ENCODE measurements around the gene NAA40.
A peak's percentile ranks its signal among the peaks of the same experiment; 100 is the strongest.
"Not testable (repeated sequence)": the region's sequence is repeated elsewhere in the genome, so short reads cannot be mapped to it uniquely, and the experiment has no call there.

The NAA40 gene

GRCh38 chr11:63969461-63969860 is 30.7 kb downstream of the NAA40 start:
- no peak overlapping the region for H3K23ac ChIP-seq (ENCODE audit: low read length in 2 of 2)
- no peak overlapping the region for H2AFZ ChIP-seq (ENCODE audit: low read depth, low read length)
- no peak overlapping the region for H2AK5ac ChIP-seq (ENCODE audit: low read length, severe bottlenecking)
- no peak overlapping the region for H3K9ac ChIP-seq (ENCODE audit: low read length)
- no peak overlapping the region for H3K27ac ChIP-seq (ENCODE audit: low read length, poor library complexity, severe bottlenecking)
- no peak overlapping the region for H2BK15ac ChIP-seq (ENCODE audit: low read depth, poor library complexity, severe bottlenecking)
- peaks cover 2% of the 10 kb centered on the region for H3K4me1 ChIP-seq (ENCODE audit: control insufficient read depth, insufficient read depth, low read depth, low read length)
- no peaks in the 10 kb centered on the region for H3K27me3 ChIP-seq (ENCODE audit: control insufficient read depth in 1 of 2, insufficient read depth in 1 of 2, low read length in 2 of 2)
- H3K4me2 ChIP-seq (ENCODE audit: low read length, poor library complexity, severe bottlenecking): no peak overlapping the region
- no peak overlapping the region for H4K8ac ChIP-seq (ENCODE audit: low read length)
- no peaks in the 10 kb centered on the region for H3K36me3 ChIP-seq (ENCODE audit: control insufficient read depth in 1 of 2, insufficient read depth in 2 of 2, low read depth in 1 of 2, low read length in 2 of 2)
- no peak overlapping the region for H2BK120ac ChIP-seq (ENCODE audit: low read depth, low read length)
- no peak for DNase-seq
- H3K79me1 ChIP-seq (replicated peaks; ENCODE audit: low read length, poor library complexity, severe bottlenecking): no peaks in the 10 kb centered on the region
- no peak overlapping the region for H3K14ac ChIP-seq (ENCODE audit: low read length in 2 of 2)
- 61% methylated on average over 2 of the region's 2 CpGs for WGBS
- no peaks in the 10 kb centered on the region for H3K9me3 ChIP-seq (ENCODE audit: control insufficient read depth, low read length)
- H3K4me3 ChIP-seq (ENCODE audit: insufficient read depth in 1 of 2, low read depth in 1 of 2, low read length in 2 of 2): no peak overlapping the region
- H4K91ac ChIP-seq (ENCODE audit: low read length): no peak overlapping the region
- H3K18ac ChIP-seq (ENCODE audit: low read depth in 1 of 2, low read length in 2 of 2): no peak overlapping the region
- no peak overlapping the region for H3K4ac ChIP-seq (ENCODE audit: low read depth in 1 of 2, low read length in 2 of 2)
- no peak overlapping the region for H2BK5ac ChIP-seq (ENCODE audit: low read depth, low read length, poor library complexity, severe bottlenecking)
- no peak overlapping the region for H2BK12ac ChIP-seq (ENCODE audit: low read length in 2 of 2)

- Histone ChIP-seq H2BK120ac (ENCODE audit: low read depth, low read length) (no peak overlapping the region), H3K14ac (ENCODE audit: low read length in 2 of 2) (no peak overlapping the region), H3K79me1 (replicated peaks; ENCODE audit: low read length, poor library complexity, severe bottlenecking) (no peaks in the 10 kb centered on the region), H3K27ac (ENCODE audit: low read length, poor library complexity, severe bottlenecking) (no peak overlapping the region), H3K9ac (ENCODE audit: low read length) (no peak overlapping the region), H3K4me3 (ENCODE audit: insufficient read depth in 1 of 2, low read depth in 1 of 2, low read length in 2 of 2) (no peak overlapping the region), H2BK12ac (ENCODE audit: low read length in 2 of 2) (no peak overlapping the region), H2AK5ac (ENCODE audit: low read length, severe bottlenecking) (no peak overlapping the region), H3K4me2 (ENCODE audit: low read length, poor library complexity, severe bottlenecking) (no peak overlapping the region), H2BK15ac (ENCODE audit: low read depth, poor library complexity, severe bottlenecking) (no peak overlapping the region), H3K4ac (ENCODE audit: low read depth in 1 of 2, low read length in 2 of 2) (no peak overlapping the region), H2AFZ (ENCODE audit: low read depth, low read length) (no peak overlapping the region), H3K23ac (ENCODE audit: low read length in 2 of 2) (no peak overlapping the region), H4K91ac (ENCODE audit: low read length) (no peak overlapping the region), H3K4me1 (ENCODE audit: control insufficient read depth, insufficient read depth, low read depth, low read length) (peaks cover 3% of the 10 kb centered on the region), H4K8ac (ENCODE audit: low read length) (peak overlapping the region; percentile 41), H2BK5ac (ENCODE audit: low read depth, low read length, poor library complexity, severe bottlenecking) (no peak overlapping the region), H3K9me3 (ENCODE audit: control insufficient read depth, low read length) (no peaks in the 10 kb centered on the region), H3K27me3 (ENCODE audit: control insufficient read depth in 1 of 2, insufficient read depth in 1 of 2, low read length in 2 of 2) (no peaks in the 10 kb centered on the region), H3K18ac (ENCODE audit: low read depth in 1 of 2, low read length in 2 of 2) (no peak overlapping the region), H3K36me3 (ENCODE audit: control insufficient read depth in 1 of 2, insufficient read depth in 2 of 2, low read depth in 1 of 2, low read length in 2 of 2) (no peaks in the 10 kb centered on the region)
- WGBS: 85% methylated on average over 5 of the region's 5 CpGs
- DNase-seq: no peak
Measured at GRCh38 chr11:63970902-63971301, 32.1 kb downstream of the NAA40 start.

- H3K9ac ChIP-seq (ENCODE audit: low read length); H3K9me3 ChIP-seq (ENCODE audit: control insufficient read depth, low read length); H2AK5ac ChIP-seq (ENCODE audit: low read length, severe bottlenecking); H3K27me3 ChIP-seq (ENCODE audit: control insufficient read depth in 1 of 2, insufficient read depth in 1 of 2, low read length in 2 of 2); H4K8ac ChIP-seq (ENCODE audit: low read length); H3K14ac ChIP-seq (ENCODE audit: low read length in 2 of 2); H2BK120ac ChIP-seq (ENCODE audit: low read depth, low read length); H2BK12ac ChIP-seq (ENCODE audit: low read length in 2 of 2); H3K79me1 ChIP-seq (replicated peaks; ENCODE audit: low read length, poor library complexity, severe bottlenecking); H3K4ac ChIP-seq (ENCODE audit: low read depth in 1 of 2, low read length in 2 of 2); H2BK5ac ChIP-seq (ENCODE audit: low read depth, low read length, poor library complexity, severe bottlenecking); H4K91ac ChIP-seq (ENCODE audit: low read length); H2AFZ ChIP-seq (ENCODE audit: low read depth, low read length); H3K23ac ChIP-seq (ENCODE audit: low read length in 2 of 2); DNase-seq; H3K18ac ChIP-seq (ENCODE audit: low read depth in 1 of 2, low read length in 2 of 2); H2BK15ac ChIP-seq (ENCODE audit: low read depth, poor library complexity, severe bottlenecking); H3K27ac ChIP-seq (ENCODE audit: low read length, poor library complexity, severe bottlenecking): not testable (repeated sequence)
- Histone ChIP-seq H3K36me3 (ENCODE audit: control insufficient read depth in 1 of 2, insufficient read depth in 2 of 2, low read depth in 1 of 2, low read length in 2 of 2) (peaks cover 9 to 11% of the 10 kb centered on the region in 2 experiments), H3K4me2 (ENCODE audit: low read length, poor library complexity, severe bottlenecking) (peak overlapping the region; percentile 55), H3K4me1 (ENCODE audit: control insufficient read depth, insufficient read depth, low read depth, low read length) (peaks cover 13% of the 10 kb centered on the region), H3K4me3 (ENCODE audit: insufficient read depth in 1 of 2, low read depth in 1 of 2, low read length in 2 of 2) (peak overlapping the region in 1 of 2 experiments; percentile 91)
- 81% methylated on average over 18 of the region's 18 CpGs for WGBS
Measured at GRCh38 chr11:63973912-63974258, 35.1 kb downstream of the NAA40 start.

GRCh38 chr11:63974259-63975143 is 35.7 kb downstream of the NAA40 start, which contains the start of gene COX8A:
TSS of gene COX8A (plus strand) at chr11:63974620. CDS start at chr11:63974681, 61 bp downstream.
- Histone ChIP-seq H3K27me3 (ENCODE audit: control insufficient read depth in 1 of 2, insufficient read depth in 1 of 2, low read length in 2 of 2) (no peaks in the 10 kb centered on the region), H3K4me2 (ENCODE audit: low read length, poor library complexity, severe bottlenecking) (peak within 1 kb of the TSS; percentile 74), H2BK120ac (ENCODE audit: low read depth, low read length) (no peak within 1 kb of the TSS), H3K4me3 (ENCODE audit: insufficient read depth in 1 of 2, low read depth in 1 of 2, low read length in 2 of 2) (peak within 1 kb of the TSS; percentile 91 to 96), H2AK5ac (ENCODE audit: low read length, severe bottlenecking) (no peak within 1 kb of the TSS), H4K8ac (ENCODE audit: low read length) (peak within 1 kb of the TSS; percentile 98), H3K14ac (ENCODE audit: low read length in 2 of 2) (peak within 1 kb of the TSS in 1 of 2 experiments; percentile 95), H3K9me3 (ENCODE audit: control insufficient read depth, low read length) (no peaks in the 10 kb centered on the region), H3K18ac (ENCODE audit: low read depth in 1 of 2, low read length in 2 of 2) (peak within 1 kb of the TSS; percentile 91 to 97), H3K23ac (ENCODE audit: low read length in 2 of 2) (peak within 1 kb of the TSS in 1 of 2 experiments; percentile 98), H3K79me1 (replicated peaks; ENCODE audit: low read length, poor library complexity, severe bottlenecking) (peaks cover 4% of the 10 kb centered on the region), H3K9ac (ENCODE audit: low read length) (peak within 1 kb of the TSS; percentile 93), H3K27ac (ENCODE audit: low read length, poor library complexity, severe bottlenecking) (peak within 1 kb of the TSS; percentile 69), H2BK15ac (ENCODE audit: low read depth, poor library complexity, severe bottlenecking) (peak within 1 kb of the TSS; percentile 87), H4K91ac (ENCODE audit: low read length) (peak within 1 kb of the TSS; percentile 93), H2AFZ (ENCODE audit: low read depth, low read length) (peak within 1 kb of the TSS; percentile 98), H2BK12ac (ENCODE audit: low read length in 2 of 2) (peak within 1 kb of the TSS in 1 of 2 experiments; percentile 51), H3K4me1 (ENCODE audit: control insufficient read depth, insufficient read depth, low read depth, low read length) (peaks cover 20% of the 10 kb centered on the region), H3K36me3 (ENCODE audit: control insufficient read depth in 1 of 2, insufficient read depth in 2 of 2, low read depth in 1 of 2, low read length in 2 of 2) (peaks cover 13 to 17% of the 10 kb centered on the region in 2 experiments), H3K4ac (ENCODE audit: low read depth in 1 of 2, low read length in 2 of 2) (peak within 1 kb of the TSS; percentile 62 to 90), H2BK5ac (ENCODE audit: low read depth, low read length, poor library complexity, severe bottlenecking) (peak within 1 kb of the TSS; percentile 31)
- peak; percentile 100 for DNase-seq
- WGBS: under 1% methylated on average over 57 of the region's 67 CpGs

Data from mesenchymal stem cell (in vitro differentiated cells and primary cell).